OCI-M2 (cell line): Measurements from ENCODE around the gene SYNPO2L.
"Not testable (repeated sequence)": the region's sequence is repeated elsewhere in the genome, so short reads cannot be mapped to it uniquely, and the experiment has no call there.

Experiments used
- DNase-seq: peaks from one replicate; lab custom pipeline; 2025; ENCODE audit not compliant: unreplicated experiment; lab: John Stamatoyannopoulos, UW

SYNPO2L gene

GRCh38 chr10:73625004-73625883 lies 30.6 kb downstream of the SYNPO2L start:
- no peak for DNase-seq

GRCh38 chr10:73623056-73623455 lies 32.8 kb downstream of the SYNPO2L start:
- DNase-seq, result no peak

GRCh38 chr10:73620974-73621373 lies 34.9 kb downstream of the SYNPO2L start:
- not testable (repeated sequence) for DNase-seq

DNA sequence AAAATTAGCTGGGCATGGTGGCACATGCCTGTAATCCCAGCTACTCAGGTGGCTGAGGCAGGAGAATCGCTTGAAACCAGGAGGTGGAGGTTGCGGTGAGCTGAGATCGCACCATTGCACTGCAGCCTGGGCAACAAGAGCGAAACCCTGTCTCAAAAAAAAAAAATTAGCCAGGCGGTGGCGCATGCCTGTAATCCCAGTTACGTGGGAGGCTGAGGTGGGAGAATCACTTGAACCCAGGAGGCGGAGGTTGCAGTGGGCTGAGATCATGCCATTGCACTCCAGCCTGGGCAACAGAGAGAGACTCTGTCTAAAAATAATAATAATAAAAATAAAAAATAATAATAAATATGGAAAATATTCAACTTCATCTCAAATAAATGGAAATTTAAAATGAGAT lies 38.7 kb downstream of the SYNPO2L start:
- DNase-seq, result not testable (repeated sequence)

DNA sequence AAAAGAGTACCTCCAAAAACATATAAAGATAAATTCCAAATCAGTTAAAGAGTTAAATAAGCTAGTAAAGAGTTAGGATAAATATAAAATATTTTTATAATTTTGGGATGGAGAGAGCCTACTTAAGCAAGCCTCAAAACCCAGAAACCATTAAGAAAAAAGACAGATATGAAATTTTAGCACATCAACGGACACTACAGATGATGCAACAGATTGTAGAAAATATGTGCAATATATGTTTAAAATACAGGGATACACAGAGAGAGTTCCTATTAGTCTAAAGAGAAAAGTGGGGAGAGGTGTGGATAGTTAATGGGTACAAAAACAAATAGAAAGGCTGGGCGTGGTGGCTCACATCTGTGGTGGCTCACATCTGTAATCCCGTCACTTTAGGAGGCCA lies 41.1 kb downstream of the SYNPO2L start:
- DNase-seq, result no peak

GRCh38 chr10:73609116-73609515 lies 46.7 kb downstream of the SYNPO2L start:
- DNase-seq, result no peak

GRCh38 chr10:73601486-73601921 lies 54.3 kb downstream of the SYNPO2L start:
- DNase-seq, result no peak

DNA sequence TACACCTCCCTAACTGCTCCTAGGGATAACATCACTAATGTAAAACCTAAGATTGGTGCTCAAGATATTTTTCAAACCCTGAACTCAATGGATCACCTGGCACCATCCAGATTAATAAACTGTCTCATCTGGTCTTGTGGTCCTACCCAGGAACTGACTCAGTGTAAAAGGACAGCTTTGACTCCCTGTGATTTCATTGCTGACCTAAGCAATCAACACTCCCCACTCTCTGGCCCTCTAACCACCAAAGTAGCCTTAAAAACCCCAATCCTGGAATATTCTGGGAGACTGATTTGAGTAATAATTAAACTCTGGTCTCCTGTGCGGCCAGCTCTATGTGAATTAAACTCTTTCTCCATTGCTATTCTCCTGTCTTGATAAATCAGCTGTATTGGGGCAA lies 58.5 kb downstream of the SYNPO2L start:
- no peak for DNase-seq
